ENCODE data around the gene SLC9A9.
"Not testable (repeated sequence)": the region's sequence is repeated elsewhere in the genome, so short reads cannot be mapped to it uniquely, and the experiment has no call there.

SLC9A9 gene

DNA sequence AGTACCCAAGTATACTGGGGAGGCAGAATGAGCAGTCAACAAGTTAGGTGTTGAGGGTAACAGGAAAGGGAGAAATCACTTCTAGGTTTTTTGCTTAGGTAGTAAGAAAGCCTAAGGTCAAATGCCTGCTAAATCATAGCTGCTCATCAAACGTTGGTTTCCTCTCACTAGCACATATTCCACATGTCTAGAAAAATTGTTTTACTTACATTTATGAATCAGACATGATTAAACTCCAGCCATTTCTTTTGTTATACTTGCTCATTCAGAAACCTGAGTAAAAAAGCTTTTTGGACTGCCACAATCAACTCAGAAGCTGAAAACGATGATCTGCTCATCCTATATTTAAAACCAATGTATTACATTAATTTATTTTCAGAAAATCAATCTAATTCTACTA lies 40.2 kb downstream of the SLC9A9 start:
- DNase-seq, result no peak

DNA sequence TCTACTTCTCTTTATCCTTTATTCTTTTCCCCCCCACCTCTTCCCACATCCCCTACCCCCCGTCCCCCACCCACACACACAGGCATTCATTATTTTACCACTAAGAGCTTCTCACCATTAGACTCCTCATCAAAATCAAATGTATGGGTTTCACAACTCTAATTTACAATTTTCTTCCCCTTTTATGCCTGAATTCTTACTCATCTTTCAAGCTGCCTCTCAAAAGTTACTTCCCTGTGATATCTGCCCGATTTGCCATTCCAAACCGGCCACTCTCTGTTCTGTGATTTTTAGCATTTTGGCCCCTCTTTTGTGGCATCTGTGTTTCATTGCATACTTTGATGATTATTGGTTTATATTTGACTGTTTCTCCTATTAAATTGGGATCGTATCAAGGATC lies 42.2 kb downstream of the SLC9A9 start:
- no peak for DNase-seq

DNA sequence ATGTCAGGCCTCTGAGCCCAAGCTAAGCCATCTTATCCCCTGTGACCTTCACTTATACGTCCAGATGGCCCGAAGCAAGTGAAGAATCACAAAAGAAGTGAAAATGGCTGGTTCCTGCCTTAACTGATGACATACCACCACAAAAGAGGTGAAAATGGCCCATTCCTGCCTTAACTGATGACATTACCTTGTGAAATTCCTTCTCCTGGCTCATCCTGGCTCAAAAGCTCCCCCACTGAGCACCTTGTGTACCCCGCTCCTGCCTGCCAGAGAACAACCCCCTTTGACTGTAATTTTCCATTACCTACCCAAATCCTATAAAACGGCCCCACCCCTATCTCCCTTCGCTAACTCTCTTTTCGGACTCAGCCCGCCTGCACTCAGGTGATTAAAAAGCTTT lies 42.8 kb downstream of the SLC9A9 start:
- not testable (repeated sequence) for DNase-seq

DNA sequence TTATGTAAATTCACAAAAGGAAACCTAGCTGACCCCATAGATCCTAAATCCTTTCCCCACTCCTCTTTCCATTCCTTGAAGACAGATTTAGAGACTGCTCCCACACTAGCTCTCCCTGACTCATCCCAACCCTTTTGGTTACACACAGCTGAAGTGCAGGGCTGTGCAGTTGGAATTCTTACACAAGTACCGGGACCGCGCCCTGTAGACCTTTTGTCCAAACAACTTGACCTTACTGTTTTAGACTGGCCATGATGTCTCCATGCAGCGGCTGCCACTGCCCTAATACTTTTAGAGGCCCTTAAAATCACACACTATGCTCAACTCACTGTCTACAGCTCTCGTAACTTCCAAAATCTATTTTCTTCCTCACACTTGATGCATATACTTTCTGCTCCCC lies 47.2 kb downstream of the SLC9A9 start:
- DNase-seq, result not testable (repeated sequence)

DNA sequence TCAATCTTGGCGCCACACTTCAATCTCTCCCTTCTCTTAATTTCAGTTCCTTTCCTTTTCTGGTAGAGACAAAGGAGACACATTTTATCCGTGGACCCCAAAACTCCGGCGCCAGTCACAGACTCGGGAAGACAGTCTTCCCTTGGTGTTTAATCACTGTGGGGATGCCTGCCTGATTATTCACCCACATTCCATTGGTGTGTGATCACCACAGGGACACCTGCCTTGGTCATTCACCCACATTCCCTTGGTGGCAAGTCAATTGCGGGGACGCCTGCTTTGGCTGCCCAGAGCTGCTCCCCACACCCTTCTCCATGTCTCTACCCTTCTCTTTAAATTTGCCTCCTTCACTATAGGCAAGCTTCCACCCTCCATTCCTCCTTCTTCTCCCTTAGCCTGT lies 50.1 kb downstream of the SLC9A9 start:
- not testable (repeated sequence) for DNase-seq

DNA sequence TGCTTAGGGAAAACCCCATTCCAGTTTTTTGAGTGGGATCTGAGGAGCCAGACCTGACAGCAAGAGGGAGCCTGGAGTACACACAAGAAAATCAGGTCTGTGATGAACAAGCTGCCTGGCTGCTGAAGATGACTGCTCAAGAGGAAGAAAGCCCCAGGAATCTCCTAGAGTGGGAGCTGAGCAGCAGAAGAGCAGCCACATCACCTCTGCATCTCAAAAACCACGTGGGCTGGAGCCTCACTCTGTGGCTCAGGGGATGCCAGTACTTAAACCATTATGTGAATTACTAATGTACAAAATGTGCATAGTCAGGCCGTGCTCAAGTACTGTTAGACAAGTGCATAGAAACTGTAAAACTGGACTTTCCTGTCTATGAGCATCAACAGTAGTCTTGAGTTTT lies 52.4 kb downstream of the SLC9A9 start:
- DNase-seq, result no peak

DNA sequence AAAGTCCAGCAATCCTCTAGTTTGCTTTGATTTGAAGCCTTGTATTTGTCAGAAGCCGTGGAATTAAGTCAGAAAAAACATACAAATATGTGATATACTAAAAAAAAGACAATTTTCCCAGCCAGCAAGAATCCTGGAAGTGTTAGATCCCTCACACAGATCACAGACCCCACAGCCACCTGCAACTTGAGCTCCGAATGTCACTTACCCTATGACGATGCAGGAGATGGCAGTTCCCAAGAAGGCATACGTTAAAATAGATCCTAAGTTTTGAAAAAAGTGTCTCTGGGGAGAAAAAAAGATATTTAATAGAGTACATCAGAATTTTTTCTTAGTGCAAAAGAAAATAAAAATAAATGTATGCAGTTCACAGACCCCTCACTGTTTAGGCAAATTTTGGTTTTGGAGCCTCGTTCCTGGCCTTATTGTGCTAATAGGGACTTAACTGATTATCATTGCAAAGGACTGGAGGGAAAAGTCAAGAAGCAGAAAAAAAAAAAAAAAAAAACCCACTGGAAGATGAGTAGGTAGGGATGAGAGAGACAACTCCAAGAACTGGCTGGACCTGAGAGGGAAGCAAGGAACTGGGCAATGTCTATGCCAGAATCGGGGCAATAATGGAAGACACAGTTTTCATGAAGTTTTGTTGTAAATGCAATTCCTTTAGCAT lies 53.3 kb downstream of the SLC9A9 start:
- no peak for DNase-seq

DNA sequence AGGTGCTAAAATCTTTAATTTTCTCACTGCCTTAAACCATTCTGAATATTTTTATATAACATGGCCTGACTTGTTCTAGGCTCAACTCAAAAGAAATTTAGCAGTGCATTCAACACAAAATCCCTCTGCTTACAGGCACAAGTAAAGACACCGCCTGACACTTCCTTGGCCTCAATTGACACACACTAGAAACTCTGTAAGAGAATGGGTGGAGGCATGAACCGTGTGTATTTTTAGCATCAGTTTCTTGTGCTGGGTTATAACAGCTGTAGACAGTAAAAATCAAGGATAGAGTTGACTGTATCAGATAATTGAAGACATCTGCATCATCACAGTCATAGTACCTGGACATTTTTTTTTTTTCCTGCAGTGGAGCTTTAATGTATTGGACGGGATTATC lies 54.3 kb downstream of the SLC9A9 start:
- DNase-seq, result no peak

DNA sequence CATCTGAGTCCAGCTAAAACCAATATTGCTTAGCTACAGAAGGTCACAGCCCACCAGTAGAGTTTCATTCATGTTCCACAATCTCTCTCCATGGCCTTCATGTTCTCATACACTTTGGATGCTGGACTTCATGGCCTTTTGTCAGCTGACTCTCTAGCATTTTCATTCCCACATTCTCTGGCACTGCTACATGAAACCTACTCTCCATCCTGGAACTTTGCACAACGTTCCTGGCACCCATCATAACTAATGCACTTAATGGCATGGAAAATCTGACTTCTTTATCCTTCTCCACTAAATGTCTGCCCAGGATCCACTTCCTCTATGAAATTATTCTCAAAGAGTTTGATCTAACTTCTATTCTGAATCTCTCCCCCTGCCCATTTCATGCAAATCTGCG lies 56.9 kb downstream of the SLC9A9 start:
- no peak for DNase-seq

DNA sequence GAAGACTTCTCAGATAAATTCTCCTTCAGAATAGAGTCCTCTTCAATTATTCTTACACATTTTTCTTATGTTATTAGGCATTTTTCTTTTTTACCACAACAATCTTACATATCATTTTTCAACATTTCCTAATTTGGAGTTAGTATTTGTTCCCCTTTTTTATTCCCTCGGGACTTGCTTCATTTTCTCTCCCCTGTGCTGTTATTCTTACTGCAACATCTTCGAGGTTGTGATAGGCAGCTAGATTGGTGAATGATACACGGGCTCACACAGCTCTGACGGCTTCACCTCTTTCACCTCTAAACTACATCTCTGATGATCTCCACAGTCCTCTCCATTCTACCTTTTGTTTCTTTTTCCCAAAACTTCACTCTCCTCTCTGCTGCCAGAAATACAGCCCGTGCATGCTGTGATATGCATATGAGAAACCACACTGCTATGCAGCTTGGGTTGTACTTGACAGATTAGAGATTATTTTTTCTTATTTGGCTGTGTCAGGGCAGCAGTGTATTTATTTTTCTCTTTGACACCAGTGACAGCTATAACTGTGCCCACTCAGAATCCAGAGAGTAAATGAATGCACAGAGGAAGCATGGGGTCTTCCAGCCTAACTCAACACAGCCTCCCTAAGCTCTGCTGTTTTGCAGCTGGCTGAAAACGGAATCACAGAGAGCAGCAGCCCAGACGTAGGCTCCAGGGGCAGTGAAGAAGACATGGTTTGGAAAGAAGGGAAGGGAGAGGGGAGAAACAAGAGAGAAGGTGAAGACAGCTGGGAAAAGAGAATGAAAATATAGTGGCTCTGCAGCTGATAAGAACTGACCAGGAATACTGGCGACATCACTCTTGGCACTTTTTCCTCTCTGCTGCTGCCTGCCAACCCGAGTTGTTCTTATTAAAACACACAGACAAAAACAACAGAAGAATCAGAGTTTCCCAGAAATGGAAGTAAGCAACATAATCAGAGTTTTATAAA lies 61.8 kb downstream of the SLC9A9 start:
- DNase-seq, result peak in 1 of 2 experiments; percentile 20

DNA sequence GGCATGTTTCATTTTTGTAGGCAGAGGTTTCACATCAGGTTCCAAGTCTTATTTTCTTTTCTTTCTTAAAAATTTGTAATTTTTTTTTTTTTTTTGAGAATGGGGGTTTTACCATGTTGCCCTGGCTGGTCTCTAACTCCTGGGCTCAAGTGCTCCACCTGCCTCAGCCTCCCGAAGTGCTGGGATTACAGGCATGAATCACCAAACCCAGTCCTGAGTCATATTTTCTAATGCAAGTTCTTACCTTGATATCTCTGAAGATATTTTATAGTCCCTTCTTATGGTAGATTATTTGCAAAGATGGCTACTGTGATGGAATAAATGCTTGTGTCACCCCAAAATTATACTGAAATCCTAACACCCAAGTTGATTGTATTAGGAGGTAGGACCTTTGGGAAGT lies 63.8 kb downstream of the SLC9A9 start:
- no peak for DNase-seq

DNA sequence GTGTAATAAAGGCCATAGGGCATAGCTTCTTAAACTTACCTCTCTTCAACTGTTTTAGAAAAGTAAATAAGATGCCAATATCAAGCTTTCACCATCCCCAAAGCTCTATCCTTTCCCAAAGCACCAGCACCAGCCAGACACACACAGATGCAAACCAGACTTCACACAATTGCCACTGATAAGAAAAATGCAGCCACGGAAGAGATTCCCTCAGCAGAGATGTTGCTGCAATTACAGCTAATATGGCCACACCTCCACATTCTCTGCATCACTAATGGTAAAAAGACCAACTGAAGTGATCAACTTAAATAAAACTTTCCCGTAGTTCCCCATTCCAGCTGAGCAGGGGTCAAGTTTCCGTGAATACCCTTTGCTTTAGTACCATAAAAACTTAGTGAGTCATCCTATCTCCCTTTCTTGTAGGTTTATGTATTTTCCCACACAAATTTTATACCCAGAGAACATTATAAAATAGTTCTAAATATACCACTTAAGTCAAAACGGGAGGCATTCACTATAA lies 64.4 kb downstream of the SLC9A9 start:
- no peak for DNase-seq

DNA sequence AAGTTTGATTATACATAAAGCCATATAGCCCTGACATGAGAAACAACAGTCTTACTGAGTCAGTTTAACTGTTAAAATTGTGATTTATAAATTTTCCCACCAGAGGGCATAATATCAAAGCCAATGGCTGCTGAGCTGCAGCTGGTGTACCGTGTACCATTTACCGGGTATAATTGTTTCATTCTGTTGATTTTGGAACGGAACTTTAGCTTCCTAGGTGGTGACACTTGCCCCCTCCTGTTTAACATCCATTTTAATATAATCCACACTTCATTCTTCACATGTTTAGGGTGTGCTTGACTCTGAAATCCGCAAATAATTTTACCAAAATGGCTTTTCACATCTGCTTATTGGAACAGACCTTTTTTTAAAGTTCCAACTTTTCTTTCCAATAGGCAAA lies 72.8 kb downstream of the SLC9A9 start:
- DNase-seq, result peak; percentile 87 to 93

DNA sequence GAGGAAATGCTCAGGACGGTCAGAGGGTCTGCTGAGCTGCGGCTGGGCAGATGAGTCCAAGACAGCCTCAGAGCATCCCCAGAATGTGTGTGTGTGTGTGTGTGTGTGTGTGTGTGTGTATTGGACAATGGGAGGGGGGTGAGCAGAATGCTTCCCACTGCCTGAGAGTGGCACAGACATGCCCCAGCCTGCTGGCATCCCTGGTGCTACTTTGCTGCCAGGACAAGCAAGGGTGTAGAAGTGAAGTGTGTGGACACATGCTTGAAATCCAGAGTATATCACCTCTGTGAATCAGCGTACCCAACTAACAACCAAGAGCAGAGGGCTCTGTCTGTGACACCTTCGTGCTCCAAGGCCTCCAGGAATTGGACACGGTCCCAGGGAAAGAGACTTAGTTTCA lies 76.3 kb downstream of the SLC9A9 start:
- DNase-seq, result no peak

DNA sequence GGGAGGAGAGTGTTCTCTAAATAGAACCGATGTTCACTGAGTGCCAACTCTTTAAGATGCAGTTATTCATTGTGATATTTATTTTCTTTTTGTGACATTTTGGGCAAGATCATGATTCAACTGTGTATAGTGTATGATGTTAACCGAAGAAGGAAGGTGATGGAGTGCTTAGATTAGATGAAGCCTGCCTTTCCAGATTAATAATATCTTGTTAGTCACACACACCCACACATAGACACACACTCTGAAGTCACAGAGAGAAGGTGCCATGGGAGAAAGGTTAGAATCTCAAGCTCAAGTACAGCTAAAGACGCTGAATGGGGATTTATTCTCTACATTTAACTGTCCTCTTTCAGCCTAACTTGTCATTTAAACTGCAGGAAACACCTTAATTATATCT lies 77.0 kb downstream of the SLC9A9 start:
- DNase-seq, result no peak

DNA sequence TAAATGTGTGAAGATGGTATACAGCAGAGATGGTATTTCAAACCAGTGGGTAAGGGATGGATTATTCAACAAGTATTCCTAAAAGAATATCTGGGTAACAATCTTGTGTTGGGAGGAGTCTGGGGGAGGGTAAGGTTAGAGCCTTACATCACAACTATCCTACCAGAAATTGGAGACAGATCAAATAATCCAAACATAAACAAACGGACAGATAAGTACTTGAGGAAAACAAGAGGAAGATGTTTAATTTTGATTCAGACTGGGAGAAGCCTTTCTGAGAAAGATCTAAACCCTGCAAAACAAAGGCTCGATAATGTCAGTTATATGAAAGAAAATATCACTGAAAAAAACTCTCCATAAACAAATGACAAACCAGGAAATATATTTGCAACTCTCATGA lies 77.9 kb downstream of the SLC9A9 start:
- DNase-seq, result no peak

DNA sequence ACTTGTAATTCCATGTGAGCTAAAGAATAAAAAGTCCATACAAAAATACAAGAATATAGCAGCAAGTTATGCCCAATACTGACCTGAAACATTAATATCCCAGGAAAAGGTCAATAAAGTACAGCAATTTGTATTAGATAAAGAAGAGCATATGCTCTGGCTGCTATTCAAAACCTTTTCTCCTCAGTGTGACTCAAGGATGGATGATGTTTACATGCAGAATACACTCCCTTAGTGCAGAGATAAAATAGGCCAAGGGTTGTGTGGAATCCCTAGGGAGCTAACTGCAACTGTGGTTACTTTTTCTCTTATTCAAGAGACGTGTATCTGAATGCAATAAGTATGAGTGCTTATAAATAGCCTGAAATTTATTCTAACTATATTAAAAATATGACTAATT lies 78.7 kb downstream of the SLC9A9 start:
- no peak for DNase-seq

DNA sequence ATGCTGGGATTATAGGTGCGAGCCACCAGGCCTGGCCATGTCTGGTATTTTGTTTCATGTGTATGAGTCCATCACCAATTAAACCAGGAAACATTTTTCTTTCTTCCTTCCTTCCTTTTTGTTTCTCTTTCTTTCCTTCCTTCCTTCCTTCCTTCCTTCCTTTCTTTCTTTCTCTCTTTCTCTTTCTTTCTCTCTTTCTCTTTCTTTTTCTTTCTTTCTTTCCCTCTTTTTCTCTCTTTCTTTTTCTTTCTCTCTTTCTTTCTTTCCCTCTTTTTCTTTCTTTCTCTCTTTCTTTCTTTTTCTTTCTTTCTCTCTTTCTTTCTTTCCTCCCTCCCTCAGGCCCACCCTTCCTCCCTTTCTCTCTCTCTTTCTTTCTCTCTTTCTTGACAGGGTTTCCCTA lies 83.4 kb downstream of the SLC9A9 start:
- DNase-seq, result no peak

DNA sequence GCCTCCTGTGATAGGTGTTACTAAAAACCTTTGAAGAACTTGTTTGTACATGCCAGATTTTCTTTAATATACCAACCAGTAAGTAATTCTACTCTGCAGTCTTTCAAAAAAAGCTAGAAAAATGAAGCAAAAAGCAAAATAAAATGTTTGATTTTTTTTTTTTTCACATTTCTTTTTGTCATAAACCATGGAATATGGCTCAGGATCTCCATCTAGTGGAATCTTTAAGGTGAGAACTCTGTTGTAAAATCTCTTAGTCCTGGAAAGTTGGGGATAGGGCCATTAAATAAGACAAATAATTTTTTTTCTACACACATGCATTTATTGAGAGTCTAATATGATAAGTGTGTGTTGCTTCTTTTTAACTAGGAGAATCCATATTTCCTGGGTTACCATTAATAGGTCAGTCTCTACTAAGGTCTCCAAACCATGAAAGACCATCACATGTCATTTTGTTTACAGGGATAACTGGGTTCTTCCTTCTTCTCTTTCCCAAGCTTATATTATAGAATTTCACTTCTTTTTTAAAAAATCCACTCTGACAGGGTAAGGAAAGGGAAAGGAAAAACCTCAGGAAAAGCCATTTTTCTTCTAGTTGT lies 84.6 kb downstream of the SLC9A9 start:
- DNase-seq, result peak in 1 of 2 experiments; percentile 21

DNA sequence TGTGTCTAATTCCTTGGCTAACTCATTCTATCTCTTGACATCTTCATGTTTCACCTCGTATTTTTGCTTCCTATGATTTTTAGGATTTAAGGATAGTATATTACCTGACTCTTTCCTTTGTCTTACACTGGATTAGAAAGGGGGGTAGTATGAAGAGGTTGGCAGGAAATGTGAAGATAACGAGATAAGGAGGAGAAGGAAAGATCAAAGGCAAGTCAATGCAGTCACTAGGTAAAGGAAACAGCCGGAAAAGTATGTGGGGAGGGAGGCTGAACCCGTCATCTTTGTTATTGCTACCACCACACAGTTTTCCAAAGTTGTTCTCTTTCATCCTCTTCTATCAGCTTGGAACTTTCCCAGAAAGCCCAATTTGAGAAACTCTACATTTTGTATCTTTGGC lies 90.6 kb downstream of the SLC9A9 start:
- DNase-seq, result no peak

DNA sequence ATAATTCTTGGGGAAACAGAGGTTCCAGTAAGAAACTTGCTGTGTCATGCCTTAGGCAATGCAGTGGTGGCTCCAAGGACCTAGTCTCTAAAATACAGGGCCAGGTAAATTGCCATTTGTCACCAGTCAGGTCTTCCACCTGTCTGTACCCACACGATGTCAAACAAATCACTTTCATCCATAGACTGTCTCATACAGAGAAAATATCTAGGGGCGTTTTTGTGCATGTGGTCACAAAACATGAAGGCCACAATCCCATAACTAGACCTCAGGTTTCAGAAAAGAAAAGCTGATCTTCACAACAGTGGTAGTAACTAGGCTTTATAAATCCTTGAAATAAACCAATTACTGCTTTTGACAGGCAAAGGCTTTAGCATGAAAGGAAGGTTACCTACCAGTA lies 92.3 kb downstream of the SLC9A9 start:
- DNase-seq, result no peak

DNA sequence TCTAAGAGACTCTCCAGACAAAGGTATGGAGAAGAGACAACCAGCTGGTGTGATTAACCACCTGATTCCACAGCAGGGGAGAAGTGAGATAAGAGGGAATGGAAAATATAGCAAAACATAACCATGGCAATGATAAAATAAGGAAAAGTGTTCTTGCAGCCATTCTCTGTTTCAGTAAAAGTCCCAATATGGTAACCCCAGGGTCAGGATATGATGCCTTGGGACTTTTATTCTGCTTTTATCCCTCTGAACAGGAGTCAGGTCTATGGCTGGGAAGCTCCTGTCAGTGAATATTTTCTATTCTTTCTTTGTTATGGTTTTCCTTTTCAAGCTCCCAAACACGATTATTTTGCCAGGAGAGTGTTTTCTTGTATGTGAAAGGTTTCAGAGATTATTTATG lies 94.2 kb downstream of the SLC9A9 start:
- no peak for DNase-seq

DNA sequence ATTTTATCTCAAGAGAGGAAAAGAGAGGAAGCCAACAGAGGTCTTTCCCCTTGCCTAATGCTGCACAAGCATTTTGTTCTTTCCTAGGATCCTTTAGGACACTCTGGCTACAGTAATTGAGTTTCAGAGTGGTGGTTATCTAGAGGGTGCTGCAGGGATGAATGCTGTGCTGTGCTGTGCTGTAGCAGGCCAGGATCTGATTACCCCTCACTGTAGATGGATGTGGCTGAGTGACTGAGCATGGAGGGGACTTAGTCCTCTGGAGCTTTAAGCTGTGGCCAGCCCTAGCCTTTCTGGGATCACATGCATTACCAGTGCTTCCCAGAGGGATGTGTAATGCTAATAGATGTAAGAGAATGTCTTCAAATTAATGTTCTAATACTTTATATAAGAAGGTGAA lies 94.8 kb downstream of the SLC9A9 start:
- DNase-seq, result no peak

DNA sequence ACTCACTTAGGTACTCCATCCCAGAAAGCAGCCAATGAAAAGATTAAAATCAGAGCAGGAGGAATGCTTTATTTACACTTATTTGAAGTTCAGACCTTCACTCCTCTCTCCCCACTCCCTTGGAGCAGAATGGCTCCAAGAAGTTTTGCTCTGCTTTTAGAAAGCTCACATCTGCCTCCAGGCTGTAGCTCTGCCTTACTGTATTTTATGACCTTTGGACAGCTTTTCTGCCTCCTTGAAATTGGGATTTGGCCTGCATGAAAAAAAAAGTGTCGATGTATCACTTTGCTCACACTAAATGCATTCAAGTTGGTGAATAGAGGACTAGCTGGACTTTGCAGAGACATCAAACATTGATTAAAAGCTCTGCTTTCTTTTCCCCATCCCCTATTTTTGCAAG lies 95.3 kb downstream of the SLC9A9 start:
- DNase-seq, result no peak
